Measurements from ENCODE around the gene STAP2. TPM values are rescaled to one million over a fixed set of nuclear protein-coding genes. Genes with fewer than 3 reads are reported as not detected.
"Not testable (repeated sequence)": the region's sequence is repeated elsewhere in the genome, so short reads cannot be mapped to it uniquely, and the experiment has no call there.

Gene STAP2
- polyA plus RNA-seq, 4 donors, result 21.0 to 33.6 (median 28.5) TPM

DNA sequence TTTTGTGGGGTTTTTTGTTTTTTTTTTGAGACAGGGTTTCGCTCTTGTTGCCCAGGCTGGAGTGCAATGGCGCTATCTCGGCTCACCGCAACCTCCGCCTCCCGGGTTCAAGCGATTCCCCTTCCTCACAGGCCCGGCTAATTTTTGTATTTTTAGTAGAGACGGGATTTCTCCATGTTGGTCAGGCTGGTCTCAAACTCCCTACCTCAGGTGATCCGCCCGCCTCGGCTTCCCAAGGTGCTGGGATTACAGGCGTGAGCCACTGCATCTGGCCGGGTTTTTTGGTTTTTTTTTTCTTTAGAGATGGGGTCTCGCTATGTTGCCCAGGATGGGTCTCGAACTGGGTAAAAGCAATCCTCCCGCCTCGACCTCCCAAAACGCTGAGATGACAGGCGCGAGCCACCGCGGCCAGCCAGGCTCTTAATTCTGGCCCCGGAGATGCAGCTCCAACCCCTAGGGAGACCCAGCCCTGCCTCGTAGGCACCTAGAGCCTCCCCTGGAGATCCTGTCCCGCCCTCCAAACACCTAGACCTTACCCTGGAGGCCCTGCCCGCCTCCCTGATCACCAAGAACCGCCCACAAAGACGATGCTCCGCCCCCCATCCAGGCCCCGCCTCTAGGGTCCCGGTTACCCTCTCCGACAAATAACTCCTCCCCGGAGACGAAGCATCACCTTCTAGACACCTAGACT lies 9.5 kb downstream of the STAP2 start:
- not testable (repeated sequence) for DNase-seq (ENCODE audit: low read depth in 4 of 4, low spot score in 2 of 4)

DNA sequence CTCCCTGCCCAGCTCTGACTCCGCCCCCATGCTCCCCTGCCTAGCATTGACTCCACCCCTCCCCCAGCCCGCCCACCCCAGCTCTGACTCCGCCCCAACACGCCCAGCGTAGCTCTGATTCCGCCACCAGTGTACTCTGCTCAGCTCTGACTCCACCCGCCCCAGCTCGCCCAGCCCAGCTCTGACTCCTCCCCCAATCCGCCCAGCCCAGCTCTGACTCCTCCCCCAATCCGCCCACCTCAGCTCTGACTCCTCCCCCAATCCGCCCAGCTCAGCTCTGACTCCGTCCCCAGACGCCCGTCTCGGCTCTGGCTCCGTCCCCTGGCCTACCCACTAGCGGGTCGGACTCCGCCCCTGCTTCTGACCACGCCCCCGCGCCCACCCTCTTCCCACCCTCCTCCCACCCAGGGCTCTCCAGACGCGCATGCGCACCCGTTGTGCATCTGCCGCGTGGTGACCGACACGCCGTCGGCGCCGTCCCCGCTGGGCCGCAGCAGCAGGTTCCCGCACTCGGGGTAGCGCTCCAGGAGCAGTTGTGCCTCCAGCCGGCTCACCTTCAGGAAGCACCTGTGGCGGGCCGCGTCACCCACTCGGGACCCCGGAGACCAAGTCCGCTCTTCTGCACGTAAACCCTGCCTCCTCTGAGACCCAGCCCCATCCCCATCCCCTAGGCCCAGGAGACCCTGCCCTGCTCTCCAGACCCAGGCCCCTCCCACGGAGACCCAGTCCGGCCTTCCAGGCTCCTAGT lies 10.2 kb downstream of the STAP2 start:
- peak; percentile 74 to 91 (median 88) for DNase-seq (ENCODE audit: low read depth in 4 of 4, low spot score in 2 of 4)

DNA sequence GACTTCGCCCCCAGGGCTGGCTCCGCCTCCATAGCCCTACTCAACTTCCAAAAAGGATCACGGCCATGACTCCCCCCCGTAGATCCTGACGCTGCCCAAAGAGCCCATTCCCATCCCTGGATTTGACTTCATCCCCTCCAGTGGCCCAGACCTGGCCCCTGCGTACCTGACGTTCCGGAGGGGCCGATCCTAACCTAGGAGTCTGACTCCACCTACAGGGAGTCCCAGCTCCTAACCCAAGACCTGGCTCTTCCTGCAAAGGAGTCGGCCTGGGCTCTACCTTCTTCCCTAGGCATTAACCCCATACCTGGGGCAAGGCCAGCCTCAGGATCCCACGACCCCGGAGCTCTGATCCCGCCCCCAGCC lies 10.8 kb downstream of the STAP2 start:
- DNase-seq (ENCODE audit: low read depth in 4 of 4, low spot score in 2 of 4), result no peak

DNA sequence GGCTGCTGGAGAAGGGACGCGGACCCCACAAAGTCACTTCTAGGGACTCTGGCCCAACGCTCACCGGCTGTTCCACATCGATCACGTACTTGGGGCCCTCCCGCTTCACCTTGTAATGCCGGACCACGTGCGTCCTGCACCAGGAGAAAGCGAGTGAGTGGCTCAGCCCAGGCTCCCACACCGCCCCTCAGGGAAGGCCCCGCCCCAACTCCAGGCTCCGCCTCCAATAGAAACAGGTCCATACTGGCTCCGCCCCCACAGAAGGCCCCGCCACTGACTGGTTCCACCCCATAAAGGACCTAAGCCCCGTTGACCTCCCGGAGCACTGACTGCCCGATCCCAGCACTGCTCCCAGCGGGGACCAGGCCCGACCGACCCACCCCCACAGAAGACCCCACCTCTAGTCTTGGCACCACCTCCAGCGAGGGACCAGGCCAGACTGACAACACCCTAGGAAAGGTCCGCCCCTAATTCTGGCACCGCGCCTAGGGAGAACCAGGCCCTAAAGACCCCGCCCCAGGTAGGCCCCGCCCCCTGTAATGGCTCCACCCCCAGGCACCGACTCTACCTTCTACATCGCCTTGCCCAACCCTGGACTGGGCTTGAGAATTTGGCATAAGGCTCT lies 11.3 kb downstream of the STAP2 start:
- no peak for DNase-seq (ENCODE audit: low read depth in 4 of 4, low spot score in 2 of 4)

DNA sequence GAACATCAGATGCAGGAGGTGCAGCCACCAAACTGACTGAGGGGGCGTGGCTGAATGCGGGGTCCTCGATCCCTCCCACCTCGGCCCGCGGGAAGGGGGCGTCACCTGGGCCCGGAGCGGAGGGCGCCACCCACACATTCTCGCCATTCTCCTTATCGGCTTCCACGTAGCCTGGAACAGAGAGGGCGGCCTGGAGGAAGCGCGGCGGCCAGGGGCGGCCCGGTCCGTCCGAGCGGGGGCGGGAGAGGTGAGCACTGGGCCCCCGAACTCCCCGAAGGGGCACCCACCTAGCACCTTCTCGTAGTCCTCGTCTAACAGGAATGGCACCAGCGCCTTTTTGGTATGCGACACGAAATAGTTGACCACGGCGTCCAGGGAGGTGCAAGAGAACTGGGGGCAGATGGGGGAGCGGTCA lies 11.8 kb downstream of the STAP2 start:
- no peak for DNase-seq (ENCODE audit: low read depth in 4 of 4, low spot score in 2 of 4)

DNA sequence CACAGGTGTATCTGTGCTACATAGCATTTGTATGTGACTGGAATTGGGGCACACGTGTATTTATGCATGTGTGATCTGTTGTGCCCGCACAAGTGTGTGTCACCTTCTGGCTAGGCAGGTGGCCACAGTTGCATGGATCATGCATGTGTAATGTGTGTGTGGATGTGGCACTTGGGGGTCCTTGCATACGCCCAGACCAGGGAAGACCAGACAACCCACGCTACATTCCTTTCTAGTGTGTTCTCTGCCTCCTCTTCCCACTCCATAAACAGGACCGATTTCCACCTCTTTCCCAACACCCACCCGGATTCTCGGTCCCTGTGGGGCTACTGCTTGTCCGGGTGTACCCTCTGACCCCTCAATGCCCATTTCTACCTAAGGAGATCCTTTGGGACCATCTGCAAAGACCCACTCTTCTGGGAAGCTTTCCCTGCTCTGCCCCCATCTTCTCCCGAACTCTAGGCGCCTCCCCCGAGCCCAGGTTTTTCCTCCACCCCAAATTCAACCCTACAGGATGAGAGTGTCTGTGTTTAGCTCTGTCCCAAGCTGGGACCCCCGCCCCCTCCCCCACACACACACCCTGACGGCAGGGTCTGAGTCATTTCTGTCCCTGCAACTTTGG lies 12.3 kb downstream of the STAP2 start:
- DNase-seq (ENCODE audit: low read depth in 4 of 4, low spot score in 2 of 4), result no peak

DNA sequence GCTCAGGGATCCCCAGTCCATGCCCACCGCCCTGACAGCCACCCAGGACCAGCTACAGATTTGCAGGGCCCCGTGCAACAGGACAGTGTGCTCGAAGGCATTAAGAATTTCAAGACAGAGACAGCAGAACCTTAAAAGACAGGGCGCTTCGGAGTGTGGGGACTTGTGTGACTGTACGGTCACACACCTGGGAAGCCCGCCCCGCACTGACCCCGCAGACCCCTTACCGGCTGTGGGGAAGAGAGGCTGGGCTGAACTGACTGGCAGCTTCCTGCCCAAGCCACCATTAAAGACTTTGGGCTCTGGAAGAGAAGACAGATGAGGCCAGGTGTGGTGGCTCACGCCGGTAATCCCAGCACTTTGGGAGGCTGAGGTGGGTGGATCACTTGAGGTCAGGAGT lies 14.4 kb downstream of the STAP2 start:
- DNase-seq (ENCODE audit: low read depth in 4 of 4, low spot score in 2 of 4), result no peak

DNA sequence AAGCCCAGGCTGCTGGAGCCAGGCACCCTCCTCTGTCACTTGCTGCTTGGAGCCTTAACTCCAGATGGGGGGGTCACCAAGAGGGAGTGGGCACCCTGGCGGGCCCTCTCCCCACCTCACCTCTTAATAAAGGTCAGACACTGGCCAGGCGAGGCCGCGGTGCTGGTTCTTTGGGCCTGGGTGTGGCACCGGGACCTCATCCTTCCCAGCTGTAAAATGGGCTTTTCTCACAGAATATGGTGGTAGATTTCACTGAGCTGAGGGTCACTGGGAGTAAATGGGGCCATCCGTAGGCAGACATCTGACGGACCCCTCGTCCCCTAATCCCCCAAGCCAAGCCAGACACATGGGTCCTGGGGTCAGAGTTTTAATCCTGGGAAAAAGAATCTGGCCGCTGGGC lies 14.9 kb downstream of the STAP2 start:
- no peak for DNase-seq (ENCODE audit: low read depth in 4 of 4, low spot score in 2 of 4)

DNA sequence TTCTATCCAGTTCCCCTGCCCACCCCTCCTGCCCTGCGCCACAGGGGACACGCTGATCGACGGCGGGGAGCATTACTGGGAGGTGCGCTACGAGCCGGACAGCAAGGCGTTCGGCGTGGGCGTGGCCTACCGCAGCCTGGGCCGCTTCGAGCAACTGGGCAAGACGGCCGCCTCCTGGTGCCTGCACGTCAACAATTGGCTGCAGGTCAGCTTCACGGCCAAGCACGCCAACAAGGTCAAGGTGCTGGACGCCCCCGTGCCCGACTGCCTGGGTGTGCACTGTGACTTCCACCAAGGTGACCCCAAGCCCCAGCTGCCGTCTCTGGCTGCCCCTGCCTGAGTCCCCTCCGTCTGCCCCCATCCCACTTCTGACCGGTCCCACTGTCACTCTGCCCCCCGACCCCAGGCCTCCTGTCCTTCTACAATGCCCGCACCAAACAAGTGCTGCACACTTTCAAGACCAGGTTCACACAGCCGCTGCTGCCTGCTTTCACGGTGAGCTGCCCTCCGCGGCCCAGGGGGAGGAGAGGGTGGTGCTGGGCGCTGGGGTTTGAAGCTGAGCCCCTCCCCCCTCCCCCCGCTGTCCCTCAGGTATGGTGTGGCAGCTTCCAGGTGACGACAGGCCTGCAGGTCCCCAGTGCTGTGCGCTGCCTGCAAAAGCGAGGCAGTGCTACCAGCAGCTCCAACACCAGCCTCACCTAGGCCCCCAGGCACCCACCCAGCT lies 15.5 kb downstream of the STAP2 start:
- DNase-seq (ENCODE audit: low read depth in 4 of 4, low spot score in 2 of 4), result no peak

DNA sequence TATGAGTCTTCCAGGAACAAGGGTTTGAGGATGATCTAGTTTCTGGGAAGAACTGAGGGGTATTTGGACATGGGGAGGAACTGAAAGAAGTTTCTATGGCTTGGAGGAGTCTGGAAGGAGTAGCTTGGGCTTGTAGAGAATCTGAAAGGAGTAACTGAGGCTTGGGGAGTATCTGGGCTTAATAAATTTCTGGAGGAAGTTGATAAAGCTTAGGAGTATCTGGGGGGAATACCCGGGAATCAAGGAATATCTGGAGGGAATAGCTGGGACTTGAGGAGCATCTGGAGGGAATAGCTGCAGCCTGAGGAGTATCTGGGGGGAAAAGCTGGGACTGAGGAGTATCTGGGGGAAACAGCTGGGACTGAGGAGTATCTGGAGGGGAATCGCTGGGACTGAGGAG lies 18.2 kb downstream of the STAP2 start:
- DNase-seq (ENCODE audit: low read depth in 4 of 4, low spot score in 2 of 4), result no peak

DNA sequence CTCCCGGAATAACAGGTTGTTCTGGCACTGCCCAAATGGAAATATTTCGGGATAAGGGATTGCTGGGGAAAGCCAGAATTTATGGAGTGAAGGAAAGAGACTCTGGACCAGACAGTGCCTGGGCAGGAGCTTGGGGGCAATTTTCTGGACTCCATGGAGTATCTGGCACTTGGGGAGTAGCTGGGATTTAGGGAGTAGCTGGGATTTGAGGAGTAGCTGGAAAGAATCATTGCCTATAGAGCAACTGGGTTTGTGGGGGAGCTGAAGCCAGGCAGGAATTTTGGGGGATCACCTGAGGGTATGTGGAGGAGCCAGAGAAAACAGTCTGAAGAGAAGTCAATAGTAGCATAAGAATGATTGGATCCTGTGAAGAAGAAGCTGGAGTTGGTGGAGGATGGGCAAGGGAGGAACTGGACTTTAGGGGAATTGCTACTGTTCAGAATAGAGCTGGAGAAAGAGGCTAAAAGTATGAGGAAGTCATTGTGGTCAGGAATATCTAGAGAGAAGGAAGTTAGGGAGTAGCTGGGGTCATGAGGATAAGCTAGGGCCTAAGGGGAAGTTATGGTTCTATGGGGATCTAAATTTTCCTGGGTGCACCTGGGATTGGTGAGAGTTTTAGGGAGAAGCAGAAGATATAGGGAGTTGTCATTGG lies 19.4 kb downstream of the STAP2 start:
- no peak for DNase-seq (ENCODE audit: low read depth in 4 of 4, low spot score in 2 of 4)

DNA sequence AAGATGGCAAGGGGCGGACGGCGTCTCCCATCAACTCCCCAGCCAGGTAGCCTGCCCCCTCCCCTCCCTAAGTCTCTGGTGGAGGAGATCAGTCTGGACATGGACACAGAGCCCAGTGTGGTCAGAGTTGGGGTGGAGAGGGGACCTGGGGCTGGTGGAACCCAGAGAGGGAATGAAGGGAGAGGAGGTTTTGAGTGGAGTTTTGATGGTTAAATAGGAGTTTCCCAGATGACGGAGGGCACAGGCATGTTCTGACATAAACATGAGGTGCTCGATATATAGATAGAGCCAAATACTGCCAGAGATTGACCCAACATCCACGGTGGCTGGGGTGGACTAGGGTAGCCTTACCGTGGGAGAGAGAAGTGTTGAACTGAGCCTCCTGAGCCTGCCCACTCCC lies 20.2 kb downstream of the STAP2 start:
- DNase-seq (ENCODE audit: low read depth in 4 of 4, low spot score in 2 of 4), result no peak

DNA sequence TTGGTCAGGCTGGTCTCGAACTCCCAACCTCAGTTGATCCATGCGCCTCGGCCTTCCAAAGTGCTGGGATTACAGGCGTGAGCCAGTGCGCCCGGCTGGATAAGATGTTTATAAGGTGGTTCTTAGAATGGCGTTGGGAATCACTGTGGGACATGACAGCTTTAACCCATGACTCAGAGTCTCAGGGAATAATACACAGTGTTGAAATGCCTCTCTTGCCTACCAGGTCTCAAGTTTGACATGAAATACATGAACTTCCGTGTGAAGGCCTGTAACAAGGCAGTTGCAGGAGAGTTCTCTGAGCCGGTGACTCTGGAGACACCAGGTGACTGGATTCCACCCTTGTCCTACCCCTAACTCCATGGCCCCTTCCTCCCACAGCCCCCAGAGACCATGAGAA lies 21.7 kb downstream of the STAP2 start:
- DNase-seq (ENCODE audit: low read depth in 4 of 4, low spot score in 2 of 4), result no peak

DNA sequence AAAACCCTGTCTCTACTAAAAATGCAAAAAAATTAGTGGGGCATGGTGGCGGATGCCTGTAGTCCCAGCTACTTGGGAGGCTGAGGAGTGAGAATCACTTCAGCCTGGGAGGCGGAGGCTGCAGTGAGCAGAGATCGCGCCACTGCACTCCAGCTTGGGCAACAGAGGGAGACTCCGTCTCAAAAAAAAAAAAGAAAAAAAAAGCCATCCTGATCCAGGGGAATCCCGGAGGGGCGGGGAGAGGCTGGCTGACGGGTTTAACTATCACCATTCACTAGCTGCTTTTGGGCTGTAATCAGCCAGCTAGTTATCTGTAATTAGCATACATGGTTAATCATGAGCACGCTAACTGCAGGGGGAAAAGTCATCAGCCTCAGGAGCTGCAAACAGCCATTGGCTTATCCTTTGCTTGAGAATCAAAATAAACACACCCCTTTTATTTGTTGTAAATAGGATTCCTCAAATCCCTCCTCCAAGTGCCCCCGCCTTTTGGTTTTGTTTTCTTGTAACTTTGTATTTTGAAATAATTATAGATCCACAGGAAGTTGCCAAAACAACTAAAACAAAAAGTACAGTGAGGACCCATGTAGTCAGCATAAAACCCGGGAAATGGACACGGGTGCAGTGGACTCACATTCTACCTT lies 24.7 kb downstream of the STAP2 start:
- DNase-seq (ENCODE audit: low read depth in 4 of 4, low spot score in 2 of 4), result no peak

DNA sequence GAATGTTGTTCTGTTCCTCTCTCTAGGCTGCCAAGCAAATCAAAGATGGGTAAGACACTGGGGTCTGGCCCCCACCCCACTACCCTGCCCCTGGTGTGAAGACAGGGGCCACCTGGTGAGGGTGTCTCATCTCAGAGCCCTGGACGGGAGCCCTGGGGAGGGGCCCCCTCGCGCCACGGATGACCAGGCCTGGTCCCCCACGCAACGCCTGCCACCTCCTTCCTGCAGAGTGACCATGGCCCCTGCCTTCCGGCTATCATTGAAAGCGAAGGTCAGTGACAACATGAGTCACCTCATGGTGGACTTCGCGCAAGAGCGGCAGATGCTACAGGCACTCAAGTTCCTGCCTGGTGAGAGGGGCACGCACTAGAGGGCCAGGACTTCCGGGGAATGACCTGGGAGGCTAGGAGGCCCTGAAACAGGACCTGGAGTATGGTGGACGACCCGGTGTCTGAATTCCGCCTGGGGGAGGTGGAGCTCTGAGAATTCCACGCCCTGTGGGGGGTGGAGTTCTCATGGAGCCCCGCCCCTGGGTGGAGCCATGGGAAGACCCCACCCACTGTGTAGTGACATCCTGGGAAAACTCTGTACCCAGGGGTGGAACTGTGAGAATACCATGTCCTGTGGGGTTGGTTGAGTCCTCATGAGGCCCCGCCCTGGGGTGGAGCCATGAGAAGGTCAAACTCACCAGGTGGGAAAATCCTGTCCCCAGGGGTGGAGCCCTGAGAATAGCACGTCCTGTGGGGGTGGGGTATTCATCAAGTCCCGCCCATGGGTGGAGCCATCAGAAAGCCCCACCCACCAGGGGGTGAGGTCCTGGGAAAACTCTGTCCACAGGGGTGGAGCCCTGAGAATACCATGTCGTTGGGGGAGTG lies 28.1 kb downstream of the STAP2 start:
- no peak for DNase-seq (ENCODE audit: low read depth in 4 of 4, low spot score in 2 of 4)

DNA sequence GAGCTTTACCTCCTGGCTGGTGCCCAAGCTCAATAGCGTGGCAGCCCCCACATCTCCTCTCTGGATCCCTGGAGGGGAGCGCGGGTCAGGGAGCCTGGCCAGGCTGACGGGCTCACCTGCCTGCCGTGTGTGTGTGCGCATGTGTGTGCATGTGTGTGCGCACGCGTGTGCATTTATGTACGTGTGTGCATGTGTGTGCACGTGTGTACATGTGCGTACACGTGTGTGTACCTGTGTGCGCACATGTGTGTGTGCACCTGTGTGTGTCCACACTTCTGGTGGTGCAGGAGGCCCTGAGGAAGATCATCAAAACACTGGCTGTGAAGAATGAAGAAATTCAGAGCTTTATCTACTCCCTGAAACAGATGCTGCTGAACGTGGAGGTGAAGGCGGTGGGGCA lies 33.0 kb downstream of the STAP2 start:
- DNase-seq (ENCODE audit: low read depth in 4 of 4, low spot score in 2 of 4), result no peak

DNA sequence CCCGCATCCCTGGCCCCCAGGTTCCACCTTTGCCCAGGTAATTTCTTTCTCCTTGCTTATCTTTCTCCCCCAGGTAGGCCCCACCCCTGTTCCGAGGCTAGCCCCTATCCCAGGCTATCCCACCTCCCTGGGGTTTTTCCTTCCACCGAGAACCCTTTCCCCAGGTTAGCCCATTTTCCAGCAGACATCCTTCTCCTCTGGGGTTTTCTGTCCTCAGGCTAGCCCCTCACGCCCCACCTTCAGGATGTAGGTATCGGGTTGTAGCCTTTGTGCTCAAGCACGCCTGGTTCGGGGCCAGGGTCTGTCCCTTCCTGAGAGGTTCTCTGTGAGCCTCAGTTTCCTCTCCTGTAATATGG lies 33.4 kb downstream of the STAP2 start:
- DNase-seq (ENCODE audit: low read depth in 4 of 4, low spot score in 2 of 4), result no peak

DNA sequence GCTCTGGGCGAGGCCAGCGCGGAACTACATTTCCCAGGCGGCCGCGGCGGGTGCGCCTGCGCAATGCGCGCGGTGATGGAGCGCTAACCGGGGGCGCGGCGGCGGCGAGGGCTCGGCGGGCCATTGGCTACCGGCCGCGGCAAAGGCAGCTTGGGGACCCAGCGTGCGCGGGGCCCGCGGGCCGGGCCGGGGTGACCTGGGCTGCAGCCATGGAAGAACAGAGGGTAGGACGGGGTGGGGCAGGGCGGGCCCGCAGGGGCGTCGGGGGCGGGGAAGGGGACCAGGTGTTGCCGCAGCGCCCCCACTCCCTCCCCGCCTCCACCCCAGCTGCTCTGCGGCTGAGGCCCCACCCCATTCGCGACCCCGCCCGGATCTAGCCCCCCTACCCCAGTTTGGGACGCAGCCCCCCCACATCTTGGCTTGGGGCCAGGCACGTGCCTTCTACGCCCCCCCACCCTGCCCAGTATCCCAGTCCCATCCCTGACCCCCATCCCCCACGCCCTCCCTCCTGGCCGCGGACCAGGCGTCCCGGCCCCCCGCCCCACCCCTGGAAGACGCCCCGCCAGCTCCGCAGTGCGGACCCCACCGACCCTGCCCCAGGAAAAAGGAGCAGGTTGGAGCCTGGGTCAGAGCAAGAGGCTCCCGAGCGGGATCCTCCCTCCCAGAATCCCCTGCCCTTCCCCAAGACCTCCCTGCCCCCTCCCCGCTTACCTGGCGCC lies 33.9 kb downstream of the STAP2 start, which contains the start of gene FSD1:
Gene FSD1 (plus strand): TSS at position 61 of the 719 bp plus-strand sequence. CDS start 149 bp downstream, at position 210.
- DNase-seq (ENCODE audit: low read depth in 4 of 4, low spot score in 2 of 4), result no peak

Measured in left renal cortex interstitium (tissue), 4 donors.